ENCODE measurements around the gene AP3S2.

AP3S2 gene

DNA sequence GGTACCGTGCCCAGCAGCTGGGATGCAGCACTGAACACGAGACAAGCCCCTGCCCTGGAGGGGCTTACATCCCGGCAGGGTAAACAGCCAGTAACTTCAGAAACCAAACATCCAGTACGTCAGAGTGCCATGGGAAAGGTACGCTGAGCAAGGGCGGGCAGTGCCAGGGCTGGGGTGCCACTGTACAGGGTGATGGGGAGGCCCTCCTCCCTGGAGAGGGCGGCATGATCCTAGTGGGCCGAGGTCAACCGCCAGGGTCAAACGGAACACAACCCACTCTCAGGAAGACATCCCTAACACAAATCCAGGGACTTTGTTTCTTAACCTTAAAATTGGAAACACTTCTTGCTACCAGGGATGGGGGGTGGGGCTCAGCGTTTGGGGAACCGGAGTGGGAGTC is 63.2 kb downstream of the AP3S2 start:
- DNase-seq: no peak

GRCh38 chr15:89829616-89830440 is 64.0 kb downstream of the AP3S2 start:
- no peak for DNase-seq

DNA sequence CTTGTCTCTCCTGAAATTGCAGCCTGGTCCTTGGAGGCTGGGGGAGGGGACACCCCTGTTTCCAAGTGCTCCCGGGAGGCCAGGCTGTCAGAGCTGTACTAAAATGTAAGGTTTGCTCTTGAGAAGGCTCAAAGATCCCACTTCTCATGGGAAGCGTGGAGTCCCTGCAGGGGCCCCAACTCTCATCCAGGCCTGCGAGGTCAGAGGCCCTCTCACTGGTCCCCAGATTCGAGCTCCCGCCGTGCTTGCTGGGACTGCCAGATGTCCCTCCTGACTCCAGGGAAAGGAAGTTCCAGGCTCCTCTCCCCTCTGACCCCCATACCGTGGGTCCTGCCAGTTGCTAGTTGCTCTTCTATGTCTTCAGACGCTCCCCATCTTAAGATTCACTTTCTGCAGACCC is 64.6 kb downstream of the AP3S2 start:
- no peak for DNase-seq

GRCh38 chr15:89828281-89829145 is 65.3 kb downstream of the AP3S2 start:
- no peak for DNase-seq

GRCh38 chr15:89827829-89828228 is 66.0 kb downstream of the AP3S2 start:
- DNase-seq: no peak

GRCh38 chr15:89826671-89827655 is 66.8 kb downstream of the AP3S2 start:
- DNase-seq: no peak

DNA sequence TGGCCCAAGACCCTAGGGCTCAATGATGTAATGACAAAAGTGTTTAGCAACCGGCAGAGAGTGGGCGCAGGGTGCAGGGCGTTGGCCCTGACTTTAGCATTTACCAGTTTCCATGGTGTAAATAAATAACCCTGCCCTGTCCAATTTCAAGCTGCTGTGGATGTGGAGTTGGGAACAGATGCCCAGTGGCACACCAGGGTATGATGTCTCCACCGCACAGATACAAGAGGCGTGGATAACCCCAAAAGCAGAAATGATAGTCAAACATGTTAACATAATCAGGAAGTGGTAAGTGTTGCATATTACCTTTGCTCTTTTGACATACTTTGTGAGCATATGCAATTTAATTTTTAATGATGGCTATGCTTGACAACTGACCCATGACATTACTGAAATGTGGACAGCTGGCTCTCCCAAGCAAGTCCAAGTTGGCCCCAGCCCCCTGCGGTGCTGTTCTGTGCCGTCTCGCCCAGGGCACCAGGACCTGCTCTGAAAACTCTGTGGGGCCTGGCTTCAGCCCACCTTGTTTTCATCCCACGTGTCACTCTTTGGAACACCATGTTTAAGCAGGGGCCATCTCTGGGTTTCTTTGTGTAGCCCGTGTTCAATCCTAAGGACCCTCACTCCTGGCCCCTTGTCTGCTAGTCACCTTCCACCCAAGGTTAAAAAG is 68.4 kb downstream of the AP3S2 start:
- no peak for DNase-seq

DNA sequence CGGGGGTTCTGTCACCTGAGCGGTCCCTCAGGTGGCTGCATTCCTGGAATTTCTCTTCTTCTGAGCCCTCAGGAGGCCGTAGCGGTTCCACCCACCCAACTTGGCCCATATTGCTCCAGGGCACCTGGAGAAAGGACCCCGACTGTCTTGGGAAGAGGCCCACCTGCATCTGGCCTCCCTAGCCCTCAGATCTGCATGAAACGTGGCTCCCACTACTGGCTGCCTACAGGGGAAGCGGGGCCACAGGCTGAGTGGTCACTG is 69.3 kb downstream of the AP3S2 start:
- no peak for DNase-seq

DNA sequence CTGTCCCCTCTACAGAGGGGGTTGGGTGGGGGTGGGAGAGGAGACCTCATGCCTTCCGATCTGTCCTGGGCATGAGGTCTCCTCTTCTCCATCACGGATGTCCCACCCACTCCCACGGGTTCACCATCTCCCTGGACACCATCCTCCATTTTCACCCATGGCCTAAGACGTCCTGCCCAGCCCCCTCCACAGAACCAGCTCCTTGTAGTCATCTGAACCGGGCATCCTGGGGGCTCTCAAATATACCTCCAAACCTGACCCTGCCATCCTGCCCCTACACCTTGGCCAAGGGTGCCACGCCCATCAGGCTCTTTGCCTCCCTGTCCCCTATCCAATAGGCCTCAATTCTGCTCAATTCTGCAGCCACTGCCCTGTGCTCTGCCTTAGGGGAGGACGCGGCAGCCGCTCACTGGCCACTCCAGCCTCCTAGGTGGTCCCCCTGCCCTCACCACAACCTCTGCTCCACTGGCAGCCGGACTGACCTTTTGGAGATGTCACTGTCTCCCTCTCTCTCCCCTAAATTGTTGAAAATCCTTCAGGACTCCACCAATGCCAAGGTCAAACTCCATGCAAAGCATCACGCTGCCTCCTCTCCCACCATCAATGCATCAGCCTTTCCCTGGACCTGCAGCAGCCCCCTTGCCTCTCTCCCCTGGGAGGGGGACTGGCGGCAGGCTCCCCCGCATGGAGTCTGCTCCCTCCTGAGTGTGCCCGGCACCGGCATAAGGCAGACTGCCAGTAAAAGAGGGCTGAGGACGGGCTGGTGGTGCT is 69.8 kb downstream of the AP3S2 start:
- no peak for DNase-seq

DNA sequence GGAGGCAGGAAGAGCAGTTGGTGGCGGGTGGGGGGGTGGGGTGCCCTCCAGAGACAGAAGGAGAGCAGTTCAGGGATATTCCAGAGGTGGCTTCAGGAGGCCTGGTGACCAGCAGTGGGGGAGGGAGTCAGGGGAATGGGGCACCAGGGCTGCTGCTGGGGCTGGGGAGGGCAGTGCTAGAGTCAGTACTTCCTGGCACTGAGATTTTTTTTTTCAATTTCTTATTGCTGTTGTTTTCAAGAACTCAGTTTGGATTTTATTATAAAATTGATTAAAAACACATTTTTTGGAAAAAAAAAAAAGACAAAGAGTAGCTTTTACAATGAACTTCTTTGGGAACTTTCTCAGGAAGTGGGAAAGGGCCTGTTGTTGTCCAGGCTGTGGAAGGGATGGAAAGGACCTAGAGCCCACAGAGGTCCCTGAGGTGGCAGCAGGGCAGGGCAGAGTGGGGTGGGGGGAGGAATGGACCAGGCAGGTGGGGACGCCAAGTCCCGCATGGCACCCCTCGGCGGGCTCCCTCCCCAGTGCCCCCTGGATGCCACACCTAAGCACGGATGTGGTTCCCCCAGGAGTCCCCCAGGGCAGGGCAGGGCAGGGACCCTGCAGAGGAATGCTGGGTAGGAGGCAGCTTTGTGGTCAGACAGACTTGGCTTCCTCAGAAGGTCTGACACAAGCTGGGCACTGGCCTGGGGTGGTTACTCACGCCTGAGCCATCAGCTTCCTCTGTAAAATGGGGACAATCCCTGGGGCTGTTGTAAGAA is 70.7 kb downstream of the AP3S2 start:
- no peak for DNase-seq

- DNase-seq: no peak
These were observed 71.2 kb downstream of the AP3S2 start for GRCh38 chr15:89822611-89822950.

DNA sequence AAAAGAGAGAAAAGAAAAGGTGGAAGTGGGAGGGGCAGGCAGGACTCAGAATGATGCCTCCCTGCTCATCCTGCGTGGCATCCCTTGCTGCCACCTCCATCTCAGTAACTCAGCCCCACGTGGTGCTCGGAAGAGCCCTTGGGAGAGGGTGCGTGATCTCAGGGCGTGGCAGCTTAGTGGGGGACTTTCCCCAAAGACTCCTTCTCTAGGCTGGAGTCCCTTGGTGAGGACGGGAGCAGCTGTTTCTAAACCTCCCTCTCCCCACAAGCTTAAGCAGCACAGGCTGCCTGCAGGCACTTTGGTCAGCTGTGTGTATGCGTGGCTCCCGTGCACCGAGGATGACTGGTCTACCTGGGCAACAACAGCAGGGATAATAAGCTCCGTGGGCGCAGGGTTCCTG is 71.8 kb downstream of the AP3S2 start:
- DNase-seq: no peak

DNA sequence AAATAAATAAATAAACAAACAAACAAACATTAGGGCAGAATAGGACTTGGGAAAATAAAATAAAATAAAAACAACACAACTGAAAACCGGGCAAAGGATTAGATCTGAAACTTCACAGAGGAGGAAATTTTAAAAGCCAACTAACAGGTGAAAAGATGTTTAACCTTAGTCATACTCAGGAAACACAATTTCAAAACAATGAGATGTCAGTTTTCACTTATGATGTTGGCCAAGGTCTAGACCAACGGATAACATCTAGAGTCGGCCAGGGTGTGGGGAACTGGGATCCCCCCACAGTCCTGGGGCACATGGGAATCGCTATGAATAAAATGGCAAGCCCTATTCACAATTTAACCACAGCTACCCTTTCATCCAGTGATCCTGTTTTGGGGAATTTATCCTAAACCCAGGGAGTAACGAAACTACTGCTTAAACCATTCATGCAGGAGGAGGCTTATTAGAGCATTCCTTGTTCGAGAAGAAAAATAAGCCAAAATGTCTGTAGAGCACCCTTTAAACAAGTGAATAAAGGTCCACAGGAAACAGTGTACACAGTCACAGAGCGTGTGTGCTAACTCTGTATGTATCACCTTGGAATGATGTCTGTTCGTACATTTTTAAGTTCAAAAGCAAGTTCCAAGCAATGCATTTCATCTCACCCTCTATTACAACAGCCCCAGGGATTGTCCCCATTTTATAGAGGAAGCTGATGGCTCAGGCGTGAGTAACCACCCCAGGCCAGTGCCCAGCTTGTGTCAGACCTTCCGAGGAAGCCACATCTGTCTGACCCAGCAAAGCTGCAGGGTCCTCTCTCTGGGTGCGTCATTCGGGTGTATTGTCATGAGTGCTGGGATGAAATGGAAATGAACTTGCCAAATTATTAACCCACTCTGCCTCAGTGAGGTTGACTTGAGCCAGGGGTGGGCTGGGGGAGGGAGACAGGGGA is 72.9 kb downstream of the AP3S2 start:
- no peak for DNase-seq

- DNase-seq: no peak
These were observed 75.5 kb downstream of the AP3S2 start for GRCh38 chr15:89818287-89818686.

DNA sequence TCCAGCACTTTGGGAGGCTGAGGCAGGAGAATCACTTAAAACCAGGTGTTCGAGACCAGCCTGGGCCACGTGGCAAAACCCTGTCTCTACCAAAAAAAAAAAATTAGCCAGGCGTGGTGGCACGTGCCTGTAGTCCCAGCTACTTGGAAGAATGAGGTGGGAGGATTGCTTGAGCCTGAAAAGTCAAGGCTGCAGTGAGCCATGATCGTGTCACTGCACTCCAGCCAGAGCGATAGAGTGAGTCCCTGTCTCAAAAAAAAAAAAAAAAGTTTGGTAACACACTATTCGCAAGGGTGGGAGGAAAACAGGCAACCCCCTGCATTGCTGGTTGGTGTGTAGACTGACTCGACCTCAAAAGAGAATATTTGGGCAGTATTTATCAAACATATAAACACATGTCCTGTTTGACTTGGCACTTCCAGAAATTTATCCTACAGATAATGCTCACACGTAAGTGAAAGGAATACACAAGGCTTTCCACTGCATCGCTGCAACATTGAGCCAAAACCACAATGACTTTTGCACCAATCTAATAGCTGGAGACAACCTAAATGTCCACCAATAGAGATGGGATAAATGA is 76.0 kb downstream of the AP3S2 start:
- DNase-seq: no peak

GRCh38 chr15:89815769-89816168 is 78.0 kb downstream of the AP3S2 start:
- DNase-seq: no peak

- DNase-seq: no peak
These were observed 79.6 kb downstream of the AP3S2 start for GRCh38 chr15:89814112-89814742.

DNA sequence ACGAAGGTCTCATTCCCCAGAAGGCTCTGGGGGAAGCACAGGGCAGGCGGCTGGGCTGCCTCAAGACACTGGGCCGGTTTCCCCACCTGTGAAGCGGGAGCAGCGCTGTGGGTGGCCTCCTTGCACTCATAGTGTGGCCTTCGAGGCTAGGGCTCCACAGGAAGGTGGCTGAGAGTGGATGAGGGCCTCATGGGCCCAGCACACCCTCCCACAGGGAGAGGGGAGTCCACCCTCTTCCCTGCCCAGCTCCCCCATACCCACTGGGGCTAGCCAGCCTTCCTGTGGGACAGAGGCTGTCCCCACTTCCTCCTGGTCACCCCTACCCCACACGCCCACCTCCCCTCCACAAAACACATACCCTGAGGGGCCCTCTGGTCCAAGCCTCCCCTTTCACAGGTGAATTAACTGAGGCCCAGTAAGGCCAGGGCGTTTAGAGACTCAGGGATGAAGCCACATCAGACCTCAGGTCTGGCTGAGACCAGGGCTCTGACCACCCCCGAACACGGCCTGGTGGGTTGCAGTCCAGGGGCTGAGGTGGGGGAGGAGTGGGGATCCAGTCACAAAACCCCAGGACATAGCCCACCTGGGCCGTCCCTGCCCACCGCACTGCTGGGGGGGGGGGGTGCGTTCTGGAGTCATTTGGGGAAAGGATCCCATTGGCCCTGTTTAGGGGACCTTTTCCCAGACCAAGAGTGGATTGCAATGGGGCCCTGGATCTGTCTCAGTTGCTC is 80.2 kb downstream of the AP3S2 start:
- no peak for DNase-seq
